ENCODE measurements around the gene MTUS2.
"Not testable (repeated sequence)": the region's sequence is repeated elsewhere in the genome, so short reads cannot be mapped to it uniquely, and the experiment has no call there.

The MTUS2 gene

DNA sequence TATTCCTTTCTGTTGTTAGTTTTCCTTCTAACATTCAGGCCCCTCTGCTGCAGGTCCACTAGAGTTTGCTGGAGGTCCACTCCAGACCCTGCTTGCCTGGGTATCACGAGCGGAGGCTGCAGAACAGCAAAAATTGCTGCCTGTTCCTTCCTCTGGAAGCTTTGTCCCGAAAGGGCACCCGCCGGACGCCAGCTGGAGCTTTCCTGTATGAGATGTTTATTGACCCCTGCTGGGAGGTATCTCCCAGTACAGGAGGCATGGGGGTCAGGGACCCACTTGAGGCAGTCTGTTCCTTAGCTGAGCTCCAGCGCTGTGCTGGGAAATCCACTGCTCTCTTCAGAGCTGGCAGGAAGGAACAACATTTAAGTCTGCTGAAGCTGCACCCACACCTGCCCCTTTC, 516.2 kb downstream of the MTUS2 start:
- Histone ChIP-seq H3K36me3 (ENCODE audit: insufficient read depth, low read length) (no peaks in the 10 kb centered on the region), H3K4me3 (ENCODE audit: low read length) (no peak overlapping the region), H3K4me1 (ENCODE audit: insufficient read depth, low read length) (no peaks in the 10 kb centered on the region), H3K27me3 (ENCODE audit: insufficient read depth, low read length) (no peaks in the 10 kb centered on the region), H3K9me3 (ENCODE audit: low read length) (no peaks in the 10 kb centered on the region), H2AFZ (ENCODE audit: low read depth, low read length) (no peak overlapping the region)

DNA sequence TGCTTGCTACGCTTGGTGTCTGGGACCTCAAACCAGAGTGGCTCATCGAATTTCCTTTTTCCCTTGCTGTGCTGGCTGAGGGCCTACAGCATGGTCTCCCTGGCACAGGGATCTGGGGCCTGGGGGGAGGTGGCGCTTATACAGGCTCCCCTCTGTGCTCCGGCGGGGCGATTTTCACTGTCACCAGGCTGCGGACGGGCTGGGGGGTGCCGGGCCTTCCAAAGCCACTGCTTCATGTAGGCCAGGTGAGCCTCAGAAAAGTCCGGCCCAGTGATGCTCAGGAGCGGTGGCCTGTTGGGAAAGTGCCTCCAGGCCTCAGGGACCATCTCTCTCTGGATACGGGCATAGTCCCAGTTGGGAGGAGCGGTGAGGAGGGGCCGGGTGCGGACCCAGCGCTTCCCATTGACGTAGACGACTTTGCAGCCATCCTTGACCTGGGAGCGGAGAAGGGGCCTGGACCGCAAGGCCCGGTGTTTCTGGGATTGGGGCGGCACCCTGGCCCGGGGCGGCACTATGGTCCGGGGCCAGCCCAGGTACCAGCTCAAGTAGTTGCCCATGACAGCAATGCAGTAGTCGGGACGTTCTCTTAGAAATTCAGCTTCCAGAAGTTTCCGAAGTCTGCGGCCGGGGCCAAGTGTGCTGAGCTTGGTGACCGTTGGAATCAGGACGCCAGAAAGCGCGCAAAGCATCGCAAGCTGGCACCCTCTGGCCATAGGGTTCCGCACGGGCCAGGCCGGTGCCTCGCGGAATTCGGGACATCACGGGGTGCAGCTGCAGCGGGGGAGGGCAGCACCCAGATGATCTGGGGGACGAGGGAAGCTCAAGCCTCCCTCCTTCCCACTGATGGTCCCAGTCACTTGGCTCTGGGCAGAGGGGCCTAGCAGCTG, 519.5 kb downstream of the MTUS2 start:
- H3K4me1 ChIP-seq (ENCODE audit: insufficient read depth, low read length), result no peaks in the 10 kb centered on the region
- no peak overlapping the region for H3K4me3 ChIP-seq (ENCODE audit: low read length)
- no peaks in the 10 kb centered on the region for H3K27me3 ChIP-seq (ENCODE audit: insufficient read depth, low read length)
- H3K36me3 ChIP-seq (ENCODE audit: insufficient read depth, low read length), result no peaks in the 10 kb centered on the region
- H2AFZ ChIP-seq (ENCODE audit: low read depth, low read length), result no peak overlapping the region
- no peaks in the 10 kb centered on the region for H3K9me3 ChIP-seq (ENCODE audit: low read length)

DNA sequence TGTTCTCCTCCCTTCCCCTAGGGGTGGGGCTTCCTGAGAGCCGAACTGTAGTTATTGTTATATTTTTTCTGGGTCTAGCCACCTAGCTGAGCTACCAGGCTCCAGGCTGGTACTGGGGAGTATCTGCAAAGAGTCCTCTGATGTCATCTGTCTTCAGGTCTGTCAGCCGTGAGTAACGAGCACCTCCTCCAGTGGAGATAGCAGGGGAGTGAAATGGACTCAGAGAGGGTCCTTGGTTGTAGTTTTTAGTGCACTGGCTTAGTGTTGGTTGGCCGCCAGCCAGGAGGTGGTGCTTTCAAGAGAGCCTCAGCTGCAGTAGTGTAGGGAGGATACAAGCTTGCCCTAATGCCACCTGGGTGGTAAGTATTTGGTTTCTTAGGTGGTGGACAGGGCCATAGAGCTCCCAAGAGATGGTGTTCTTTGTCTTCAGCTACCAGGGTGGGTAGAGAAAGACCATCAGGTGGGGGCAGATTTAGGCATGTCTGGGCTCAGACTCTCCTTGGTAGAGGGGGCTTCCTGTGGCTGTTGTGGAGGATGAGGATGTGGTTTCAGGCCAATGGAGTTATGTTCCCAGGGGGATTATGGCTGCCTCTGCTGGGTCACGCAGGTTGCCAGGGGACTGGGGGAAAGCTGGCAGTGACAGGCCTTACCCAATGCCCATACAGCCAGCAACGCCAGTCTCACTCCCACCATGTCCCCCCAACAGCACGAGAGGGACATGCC, 525.9 kb downstream of the MTUS2 start:
- not testable (repeated sequence) for H3K9me3 ChIP-seq (ENCODE audit: low read length); H2AFZ ChIP-seq (ENCODE audit: low read depth, low read length); H3K4me3 ChIP-seq (ENCODE audit: low read length); H3K27me3 ChIP-seq (ENCODE audit: insufficient read depth, low read length); H3K36me3 ChIP-seq (ENCODE audit: insufficient read depth, low read length); H3K4me1 ChIP-seq (ENCODE audit: insufficient read depth, low read length)

DNA sequence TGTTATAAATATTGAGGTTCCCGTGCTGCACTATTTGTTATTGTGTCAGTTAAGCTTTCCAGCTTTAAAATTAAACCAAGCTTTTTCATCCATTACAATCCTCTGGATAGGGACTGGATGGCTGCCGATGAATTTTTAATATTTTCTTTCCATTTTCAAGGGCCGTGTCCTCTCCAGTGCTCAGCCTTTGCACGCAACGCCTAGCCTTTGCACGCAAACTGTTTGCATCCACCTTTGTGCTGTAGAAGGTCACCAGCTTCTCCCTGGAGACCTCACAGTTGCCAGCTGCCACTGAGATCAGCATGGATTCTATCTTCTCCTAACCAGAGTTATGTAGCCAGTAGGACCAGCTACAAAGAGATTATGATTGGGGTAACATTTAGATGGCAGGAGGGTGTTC, 534.9 kb downstream of the MTUS2 start:
- peaks cover 4% of the 10 kb centered on the region for H3K27me3 ChIP-seq (ENCODE audit: insufficient read depth, low read length)
- no peak overlapping the region for H2AFZ ChIP-seq (ENCODE audit: low read depth, low read length)
- no peaks in the 10 kb centered on the region for H3K36me3 ChIP-seq (ENCODE audit: insufficient read depth, low read length)
- no peaks in the 10 kb centered on the region for H3K4me1 ChIP-seq (ENCODE audit: insufficient read depth, low read length)
- H3K9me3 ChIP-seq (ENCODE audit: low read length), result no peaks in the 10 kb centered on the region
- no peak overlapping the region for H3K4me3 ChIP-seq (ENCODE audit: low read length)

DNA sequence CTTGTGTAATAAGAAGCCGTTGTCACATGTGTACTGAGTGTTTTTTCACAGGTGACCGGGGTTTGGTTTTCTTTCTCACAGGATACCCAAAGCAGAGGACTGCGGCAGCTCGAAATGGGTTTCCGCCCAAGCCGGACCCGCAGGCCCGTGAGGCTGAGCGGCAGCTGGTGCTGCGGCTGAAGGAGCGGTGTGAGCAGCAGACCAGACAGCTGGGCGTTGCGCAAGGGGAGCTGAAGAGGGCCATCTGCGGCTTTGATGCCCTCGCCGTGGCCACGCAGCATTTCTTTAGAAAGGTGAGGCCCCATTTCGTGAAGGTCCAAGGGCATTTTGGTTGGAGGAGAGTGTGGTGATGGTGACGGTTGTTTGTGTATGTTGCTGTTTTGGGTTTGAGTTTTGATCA, 539.0 kb downstream of the MTUS2 start:
- H2AFZ ChIP-seq (ENCODE audit: low read depth, low read length), result no peak overlapping the region
- H3K4me1 ChIP-seq (ENCODE audit: insufficient read depth, low read length), result no peaks in the 10 kb centered on the region
- H3K4me3 ChIP-seq (ENCODE audit: low read length), result no peak overlapping the region
- H3K36me3 ChIP-seq (ENCODE audit: insufficient read depth, low read length), result no peaks in the 10 kb centered on the region
- no peaks in the 10 kb centered on the region for H3K9me3 ChIP-seq (ENCODE audit: low read length)
- H3K27me3 ChIP-seq (ENCODE audit: insufficient read depth, low read length), result peaks cover 4% of the 10 kb centered on the region

DNA sequence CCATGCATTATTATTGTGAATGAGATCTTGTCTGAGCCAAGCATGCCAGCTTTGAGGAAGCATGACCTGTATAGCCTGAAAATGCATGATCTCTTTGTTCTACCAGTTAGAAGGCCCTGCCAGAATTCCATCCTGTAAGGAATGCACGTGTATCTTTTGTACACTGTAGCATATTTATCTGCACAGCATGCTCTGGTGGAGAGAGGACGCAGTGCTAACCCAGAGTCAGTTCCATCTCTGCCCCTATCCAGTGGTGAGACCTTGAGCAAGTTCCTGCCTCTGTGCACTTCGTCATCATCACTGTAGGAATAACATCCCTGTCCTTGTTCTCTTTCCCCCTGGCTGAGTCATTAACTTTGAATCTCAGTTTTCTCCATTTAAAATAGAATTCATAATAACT, 541.6 kb downstream of the MTUS2 start:
- no peak overlapping the region for H3K4me3 ChIP-seq (ENCODE audit: low read length)
- no peaks in the 10 kb centered on the region for H3K4me1 ChIP-seq (ENCODE audit: insufficient read depth, low read length)
- H3K36me3 ChIP-seq (ENCODE audit: insufficient read depth, low read length), result no peaks in the 10 kb centered on the region
- H3K9me3 ChIP-seq (ENCODE audit: low read length), result no peaks in the 10 kb centered on the region
- no peak overlapping the region for H2AFZ ChIP-seq (ENCODE audit: low read depth, low read length)
- no peaks in the 10 kb centered on the region for H3K27me3 ChIP-seq (ENCODE audit: insufficient read depth, low read length)

DNA sequence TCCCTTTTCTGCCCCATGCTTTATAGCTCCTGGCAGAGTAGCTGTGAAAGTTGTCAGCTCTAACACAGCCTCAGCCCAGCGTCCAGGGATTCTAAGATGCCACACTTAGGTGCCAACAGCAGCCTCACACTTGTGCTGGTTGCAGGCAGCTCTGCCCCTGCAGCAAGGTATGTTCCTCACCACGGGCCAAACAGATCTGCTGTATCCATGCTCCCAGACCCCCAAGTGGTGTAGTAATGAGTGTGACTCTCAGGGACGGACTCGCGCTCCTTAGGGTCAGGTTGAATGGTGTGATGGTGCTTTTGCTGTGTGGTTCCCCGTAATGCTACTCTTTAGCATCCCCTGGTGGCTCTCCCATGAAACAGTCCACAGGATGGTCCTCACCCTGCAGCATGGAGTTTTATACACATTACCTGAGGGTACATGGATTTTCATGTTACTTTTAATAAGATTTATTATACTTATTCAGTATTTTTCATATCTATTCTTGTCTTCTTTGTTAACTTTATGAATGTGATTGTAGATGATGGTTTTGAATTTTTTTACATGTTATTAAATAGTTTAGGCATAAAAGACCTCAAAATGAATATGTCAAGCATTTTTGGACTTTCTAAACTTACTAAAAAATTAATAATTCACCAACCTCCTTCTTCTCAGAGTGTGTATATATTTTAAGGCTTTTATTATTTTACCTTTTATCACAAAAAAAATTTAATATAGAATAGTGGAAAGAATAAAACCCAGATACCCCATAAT, 542.9 kb downstream of the MTUS2 start:
- Histone ChIP-seq H3K4me3 (ENCODE audit: low read length) (no peak overlapping the region), H3K9me3 (ENCODE audit: low read length) (no peaks in the 10 kb centered on the region), H3K4me1 (ENCODE audit: insufficient read depth, low read length) (no peaks in the 10 kb centered on the region), H3K27me3 (ENCODE audit: insufficient read depth, low read length) (no peaks in the 10 kb centered on the region), H2AFZ (ENCODE audit: low read depth, low read length) (no peak overlapping the region), H3K36me3 (ENCODE audit: insufficient read depth, low read length) (no peaks in the 10 kb centered on the region)

DNA sequence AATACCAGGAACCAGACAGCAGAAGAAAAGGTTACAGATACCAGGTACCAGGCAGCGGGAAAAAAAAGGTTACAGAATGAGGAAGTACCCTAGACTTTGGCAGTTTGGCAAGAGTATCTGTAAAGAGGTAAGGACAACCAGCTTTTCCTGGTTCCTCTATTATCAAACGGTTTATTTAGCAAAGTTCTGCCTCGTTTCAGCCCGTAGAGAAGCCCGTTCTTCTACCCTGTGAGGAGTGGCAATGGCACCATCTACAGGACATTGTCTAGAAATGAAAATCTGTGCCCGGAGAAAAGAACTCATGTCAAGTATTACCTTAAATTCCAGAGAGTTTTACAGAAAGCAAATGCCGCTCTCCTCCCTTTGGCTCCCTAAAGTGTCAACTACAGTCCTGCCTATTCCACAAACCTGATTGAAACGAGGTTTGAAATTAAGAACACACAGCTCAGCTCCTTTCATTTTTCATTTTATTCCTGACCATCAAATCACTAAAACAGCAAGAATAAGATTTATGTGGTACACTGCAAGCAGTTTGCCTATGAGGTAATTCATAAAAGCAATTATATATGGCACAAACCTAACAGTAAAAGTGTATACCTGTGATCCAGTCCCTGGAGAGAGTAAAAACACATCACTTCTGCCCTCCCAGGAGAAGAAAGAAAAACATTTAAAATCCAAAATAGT, 549.1 kb downstream of the MTUS2 start:
- no peaks in the 10 kb centered on the region for H3K36me3 ChIP-seq (ENCODE audit: insufficient read depth, low read length)
- no peaks in the 10 kb centered on the region for H3K27me3 ChIP-seq (ENCODE audit: insufficient read depth, low read length)
- no peaks in the 10 kb centered on the region for H3K9me3 ChIP-seq (ENCODE audit: low read length)
- H3K4me3 ChIP-seq (ENCODE audit: low read length), result no peak overlapping the region
- H2AFZ ChIP-seq (ENCODE audit: low read depth, low read length), result no peak overlapping the region
- no peaks in the 10 kb centered on the region for H3K4me1 ChIP-seq (ENCODE audit: insufficient read depth, low read length)

DNA sequence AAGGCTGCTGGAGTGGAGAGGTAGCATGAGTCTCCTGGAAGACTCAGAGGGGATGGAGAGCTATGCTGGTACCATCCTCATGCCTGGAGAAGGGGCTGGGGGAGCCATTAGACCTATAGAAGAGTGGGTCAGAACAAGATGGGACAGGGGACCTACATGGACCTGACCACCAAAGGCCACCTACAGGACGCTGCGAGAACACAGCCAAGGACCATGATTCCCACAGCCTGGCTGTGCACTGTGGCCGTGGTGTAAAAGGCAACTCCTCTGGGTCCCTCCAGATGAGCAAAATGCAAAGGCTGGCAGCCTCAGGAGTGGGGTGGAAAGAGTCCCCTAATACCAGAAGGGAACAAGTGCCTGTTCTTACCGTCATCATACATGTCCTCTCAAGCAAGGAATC, 559.1 kb downstream of the MTUS2 start:
- no peak overlapping the region for H2AFZ ChIP-seq (ENCODE audit: low read depth, low read length)
- no peak overlapping the region for H3K4me3 ChIP-seq (ENCODE audit: low read length)
- H3K4me1 ChIP-seq (ENCODE audit: insufficient read depth, low read length), result no peaks in the 10 kb centered on the region
- H3K9me3 ChIP-seq (ENCODE audit: low read length), result no peaks in the 10 kb centered on the region
- no peaks in the 10 kb centered on the region for H3K36me3 ChIP-seq (ENCODE audit: insufficient read depth, low read length)
- no peaks in the 10 kb centered on the region for H3K27me3 ChIP-seq (ENCODE audit: insufficient read depth, low read length)

DNA sequence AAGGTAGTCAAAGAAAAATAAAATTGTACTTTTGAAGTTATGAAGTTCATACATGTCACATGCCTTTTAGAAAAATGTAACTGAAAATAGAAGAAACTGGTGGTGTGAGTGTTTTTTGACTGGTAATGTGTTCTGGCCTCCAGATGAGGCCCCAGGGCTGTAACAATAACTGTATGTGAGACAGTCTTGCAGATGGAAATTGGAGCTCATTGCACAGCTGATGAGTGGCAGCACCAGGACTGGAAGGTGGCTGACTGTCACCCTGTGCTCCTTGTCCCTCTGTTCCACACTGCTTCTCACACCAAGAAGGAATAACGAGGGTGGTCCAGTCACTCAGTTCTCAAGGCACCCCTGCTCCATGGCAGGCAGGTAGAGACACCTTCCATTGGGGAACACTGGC, 559.7 kb downstream of the MTUS2 start:
- H3K36me3 ChIP-seq (ENCODE audit: insufficient read depth, low read length), result no peaks in the 10 kb centered on the region
- H3K4me3 ChIP-seq (ENCODE audit: low read length), result no peak overlapping the region
- no peak overlapping the region for H2AFZ ChIP-seq (ENCODE audit: low read depth, low read length)
- H3K27me3 ChIP-seq (ENCODE audit: insufficient read depth, low read length), result no peaks in the 10 kb centered on the region
- H3K4me1 ChIP-seq (ENCODE audit: insufficient read depth, low read length), result no peaks in the 10 kb centered on the region
- no peaks in the 10 kb centered on the region for H3K9me3 ChIP-seq (ENCODE audit: low read length)

DNA sequence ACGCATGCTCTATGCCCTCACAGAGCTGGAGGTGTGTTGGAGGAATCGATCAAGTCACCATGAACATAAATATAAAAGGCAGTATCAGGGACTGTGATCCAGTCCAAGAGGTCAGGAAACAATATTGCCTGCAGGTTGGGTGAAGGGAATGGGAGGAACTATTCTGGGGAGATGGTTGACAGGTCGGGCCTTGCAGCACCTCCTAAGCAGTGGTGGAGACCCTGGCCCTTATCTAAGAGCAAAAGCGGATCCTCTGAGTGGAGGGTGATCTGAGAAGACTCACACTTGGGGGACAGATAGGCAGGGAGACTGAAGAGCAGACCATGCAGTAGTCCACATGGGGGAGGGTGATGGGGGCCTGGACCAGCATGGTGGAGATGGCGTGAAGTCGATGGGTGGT, 561.9 kb downstream of the MTUS2 start:
- no peak overlapping the region for H2AFZ ChIP-seq (ENCODE audit: low read depth, low read length)

DNA sequence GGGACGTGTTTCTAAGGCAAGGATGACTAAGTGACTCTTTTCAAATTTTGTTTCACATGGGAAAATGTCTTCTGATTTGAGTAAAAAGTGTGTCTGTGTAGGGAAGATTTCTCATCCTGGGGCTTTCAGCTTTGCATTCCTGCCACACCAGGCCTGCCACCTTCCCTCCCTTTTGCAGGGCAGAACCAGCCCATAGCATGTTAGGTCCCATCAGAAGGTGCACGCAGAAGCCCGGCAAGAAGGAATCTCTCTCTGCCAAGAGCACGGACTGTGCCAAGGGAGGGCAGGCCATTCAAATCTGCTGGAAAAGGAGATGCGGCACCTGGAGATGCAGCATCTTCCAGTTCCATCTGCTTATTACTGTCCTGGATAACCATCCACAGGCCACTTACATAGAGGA, 563.3 kb downstream of the MTUS2 start:
- Histone ChIP-seq H3K4me3 (ENCODE audit: low read length) (no peak overlapping the region), H2AFZ (ENCODE audit: low read depth, low read length) (no peak overlapping the region), H3K27me3 (ENCODE audit: insufficient read depth, low read length) (no peaks in the 10 kb centered on the region), H3K4me1 (ENCODE audit: insufficient read depth, low read length) (no peaks in the 10 kb centered on the region), H3K36me3 (ENCODE audit: insufficient read depth, low read length) (no peaks in the 10 kb centered on the region), H3K9me3 (ENCODE audit: low read length) (no peaks in the 10 kb centered on the region)

More for the DNA sequence above, 561.9 kb downstream of the MTUS2 start:
- no peaks in the 10 kb centered on the region for H3K27me3 ChIP-seq (ENCODE audit: insufficient read depth, low read length)
- H3K9me3 ChIP-seq (ENCODE audit: low read length), result no peaks in the 10 kb centered on the region
- no peaks in the 10 kb centered on the region for H3K4me1 ChIP-seq (ENCODE audit: insufficient read depth, low read length)
- H3K4me3 ChIP-seq (ENCODE audit: low read length), result no peak overlapping the region
- no peaks in the 10 kb centered on the region for H3K36me3 ChIP-seq (ENCODE audit: insufficient read depth, low read length)

DNA sequence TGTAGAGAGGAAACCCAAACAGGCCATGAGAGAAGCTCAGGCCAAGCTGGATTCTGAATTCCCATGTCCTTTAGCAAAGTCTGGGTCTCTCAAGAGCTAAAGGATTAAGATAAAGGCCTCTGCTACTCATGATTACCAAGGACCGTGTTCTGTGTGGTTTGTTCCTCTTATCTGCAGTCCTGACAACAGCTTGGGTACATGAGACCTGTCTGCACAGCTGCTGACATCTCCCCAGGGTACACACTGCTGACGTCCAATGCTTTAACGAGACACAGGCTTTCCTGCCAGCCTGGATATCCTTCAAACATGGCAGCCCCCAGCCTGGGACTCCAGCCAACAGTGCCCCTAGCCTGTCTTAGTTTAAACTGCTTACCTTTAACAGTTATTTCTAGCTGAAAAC, 564.3 kb downstream of the MTUS2 start:
- Histone ChIP-seq H3K4me3 (ENCODE audit: low read length) (no peak overlapping the region), H3K27me3 (ENCODE audit: insufficient read depth, low read length) (no peaks in the 10 kb centered on the region), H3K9me3 (ENCODE audit: low read length) (no peaks in the 10 kb centered on the region), H3K4me1 (ENCODE audit: insufficient read depth, low read length) (no peaks in the 10 kb centered on the region), H3K36me3 (ENCODE audit: insufficient read depth, low read length) (no peaks in the 10 kb centered on the region), H2AFZ (ENCODE audit: low read depth, low read length) (no peak overlapping the region)

Measured in neuron (in vitro differentiated cells).